Suprapubic skin (tissue), 4 donors: ENCODE measurements around the gene CNN2. TPM values are rescaled to one million over a fixed set of nuclear protein-coding genes. Genes with fewer than 3 reads are reported as not detected.

ENCODE experiments used
- DNase-seq, 2 donors: peaks; one replicate each; pipeline ENCODE4 v3.0.0-alpha.2; 2019; ENCODE audit warnings: low spot score in 2 of 2
- H3K27ac ChIP-seq: fragments of 200-600 bp; sonication (generic); one replicate; pipeline ENCODE4 v1.5.1; 2019
- H3K27me3 ChIP-seq: fragments of 200-600 bp; sonication (generic); one replicate; pipeline ENCODE4 v1.5.1; 2019
- H3K36me3 ChIP-seq: fragments of 200-600 bp; sonication (generic); one replicate; pipeline ENCODE4 v1.5.1; 2019
- H3K4me1 ChIP-seq: fragments of 200-600 bp; sonication (generic); one replicate; pipeline ENCODE4 v1.5.1; 2019
- H3K4me3 ChIP-seq: fragments of 200-600 bp; sonication (generic); one replicate; pipeline ENCODE4 v1.5.1; 2019; ENCODE audit warnings: mild to moderate bottlenecking
- H3K9me3 ChIP-seq: fragments of 200-600 bp; sonication (generic); one replicate; pipeline ENCODE4 v1.5.1; 2019
- EP300 ChIP-seq: sonication (generic); formaldehyde crosslinking; IDR thresholded peaks from one replicate; pipeline ENCODE4 v1.6.1; 2017; ENCODE audit warnings: antibody characterized with exemption
- POLR2A ChIP-seq, 2 donors: fragments of 450-650 bp; IDR thresholded peaks; one replicate each; pipeline ENCODE4 v1.6.1; 2017; ENCODE audit warnings: antibody characterized with exemption in 2 of 2, mild to moderate bottlenecking in 2 of 2, moderate library complexity in 2 of 2
- POLR2AphosphoS5 ChIP-seq, 3 donors: sonication (generic); formaldehyde crosslinking; IDR thresholded peaks; one replicate each; pipeline ENCODE4 v1.6.1; 2017; ENCODE audit warnings: antibody characterized with exemption in 3 of 3
- WGBS: methylation state at CpG from one replicate; pipeline ENCODE4 v1.1.5; 2018; 5-methylcytosine and 5-hydroxymethylcytosine counted together
- total RNA-seq, 4 donors: library from RNA; depleted of rRNA; stranded (reverse); fragments of >200 nt; gene quantifications; one replicate each; pipeline ENCODE4 v1.1.0, GENCODE V29; 2016
- TF ChIP-seq, protein P1 (sequence below), 2 donors: fragments of 200-600 bp in 1 of 2; fragments of 450-650 bp in 1 of 2; sonication (generic) in 1 of 2; IDR thresholded peaks; one replicate each; pipeline ENCODE4 v1.5.1; 2016 to 2019; ENCODE audit warnings: antibody characterized with exemption in 2 of 2, mild to moderate bottlenecking in 1 of 2, moderate library complexity in 1 of 2

The CNN2 gene
- total RNA-seq, 4 donors from 2014 or later = 44.0 to 75.1 (median 68.4) TPM

GRCh38 chr19:1010586-1011510 lies 15.6 kb upstream of the CNN2 start:
- H3K36me3 ChIP-seq = peaks cover 62% of the 10 kb centered on the region
- 88% methylated on average over 39 of the region's 56 CpGs for WGBS
- no peak overlapping the region for H3K4me3 ChIP-seq
- H3K4me1 ChIP-seq = peaks cover 14% of the 10 kb centered on the region
- no peak for TF ChIP-seq EP300
- TF ChIP-seq POLR2AphosphoS5 (IDR thresholded peaks at IDR 0.05) = no peak
- TF ChIP-seq, protein P1, sequence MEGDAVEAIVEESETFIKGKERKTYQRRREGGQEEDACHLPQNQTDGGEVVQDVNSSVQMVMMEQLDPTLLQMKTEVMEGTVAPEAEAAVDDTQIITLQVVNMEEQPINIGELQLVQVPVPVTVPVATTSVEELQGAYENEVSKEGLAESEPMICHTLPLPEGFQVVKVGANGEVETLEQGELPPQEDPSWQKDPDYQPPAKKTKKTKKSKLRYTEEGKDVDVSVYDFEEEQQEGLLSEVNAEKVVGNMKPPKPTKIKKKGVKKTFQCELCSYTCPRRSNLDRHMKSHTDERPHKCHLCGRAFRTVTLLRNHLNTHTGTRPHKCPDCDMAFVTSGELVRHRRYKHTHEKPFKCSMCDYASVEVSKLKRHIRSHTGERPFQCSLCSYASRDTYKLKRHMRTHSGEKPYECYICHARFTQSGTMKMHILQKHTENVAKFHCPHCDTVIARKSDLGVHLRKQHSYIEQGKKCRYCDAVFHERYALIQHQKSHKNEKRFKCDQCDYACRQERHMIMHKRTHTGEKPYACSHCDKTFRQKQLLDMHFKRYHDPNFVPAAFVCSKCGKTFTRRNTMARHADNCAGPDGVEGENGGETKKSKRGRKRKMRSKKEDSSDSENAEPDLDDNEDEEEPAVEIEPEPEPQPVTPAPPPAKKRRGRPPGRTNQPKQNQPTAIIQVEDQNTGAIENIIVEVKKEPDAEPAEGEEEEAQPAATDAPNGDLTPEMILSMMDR (IDR thresholded peaks at IDR 0.05) = no peak
- TF ChIP-seq POLR2A (IDR thresholded peaks at IDR 0.05) = no peak
- no peak for DNase-seq
- no peaks in the 10 kb centered on the region for H3K9me3 ChIP-seq
- no peak overlapping the region for H3K27ac ChIP-seq
- no peaks in the 10 kb centered on the region for H3K27me3 ChIP-seq

DNA sequence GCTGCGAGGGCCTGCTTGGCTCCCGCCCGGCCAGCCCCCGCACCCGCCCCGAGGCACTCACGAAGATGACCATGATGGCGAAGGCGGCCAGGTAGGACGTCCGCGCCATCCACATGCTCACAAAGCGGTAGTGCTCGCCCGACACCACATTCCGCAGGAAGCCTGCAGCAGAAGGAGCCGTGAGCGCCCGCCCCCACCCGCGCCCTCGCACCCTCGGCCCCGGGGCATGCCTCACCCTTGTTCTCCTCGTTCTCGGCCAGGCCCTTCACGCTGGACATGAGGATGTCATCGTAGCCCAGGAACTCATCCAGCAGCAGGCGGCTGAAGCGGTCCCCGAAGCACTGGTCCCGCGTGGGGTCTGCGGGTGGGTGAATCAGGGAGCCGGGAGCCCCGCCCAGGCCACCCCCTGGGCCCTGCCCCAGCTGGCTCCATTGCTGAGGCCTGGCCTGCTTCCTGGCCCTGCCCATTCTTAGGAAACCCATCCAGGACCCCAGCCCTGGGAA lies 14.5 kb upstream of the CNN2 start:
- TF ChIP-seq POLR2A (IDR thresholded peaks at IDR 0.05) (no peak), POLR2AphosphoS5 (IDR thresholded peaks at IDR 0.05) (no peak), EP300 (no peak)
- TF ChIP-seq, protein P1 (IDR thresholded peaks at IDR 0.05) = no peak
- H3K9me3 ChIP-seq = no peaks in the 10 kb centered on the region
- WGBS = 90% methylated on average over 15 of the region's 36 CpGs
- no peak for DNase-seq
- peaks cover 62% of the 10 kb centered on the region for H3K36me3 ChIP-seq
- no peak overlapping the region for H3K27ac ChIP-seq
- H3K4me3 ChIP-seq = no peak overlapping the region
- peaks cover 24% of the 10 kb centered on the region for H3K4me1 ChIP-seq
- H3K27me3 ChIP-seq = no peaks in the 10 kb centered on the region

- Histone ChIP-seq H3K4me3 (no peak overlapping the region), H3K27me3 (no peaks in the 10 kb centered on the region), H3K27ac (no peak overlapping the region), H3K4me1 (peaks cover 29% of the 10 kb centered on the region), H3K36me3 (peaks cover 62% of the 10 kb centered on the region), H3K9me3 (no peaks in the 10 kb centered on the region)
- TF ChIP-seq, protein P1 (IDR thresholded peaks at IDR 0.05) = no peak
- TF ChIP-seq POLR2AphosphoS5 (IDR thresholded peaks at IDR 0.05) = no peak
- WGBS = no CpG with 5 or more reads among the region's 18 CpGs
- DNase-seq = no peak
Observed at GRCh38 chr19:1012334-1012733, 14.1 kb upstream of the CNN2 start.

DNA sequence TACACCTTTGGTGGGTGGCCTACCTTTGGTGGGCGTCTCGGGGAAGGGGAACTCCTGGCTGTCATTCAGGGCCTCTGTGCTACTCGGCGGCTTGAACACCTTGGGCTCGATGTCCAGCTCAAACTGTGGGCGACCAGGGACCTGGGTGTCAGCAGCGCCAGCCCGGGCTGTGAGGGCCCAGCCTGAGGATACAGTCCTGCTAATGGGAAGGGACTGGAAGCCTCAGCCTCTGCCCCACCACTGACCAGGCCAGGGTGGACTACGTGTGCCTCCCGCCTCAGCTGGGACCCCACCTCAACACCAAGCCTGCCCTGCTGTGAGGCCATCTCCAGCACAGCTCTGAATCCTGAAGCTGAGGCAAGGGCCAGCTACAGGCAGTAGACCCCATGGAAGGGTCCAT lies 13.2 kb upstream of the CNN2 start:
- Histone ChIP-seq H3K4me3 (no peak overlapping the region), H3K36me3 (peaks cover 62% of the 10 kb centered on the region), H3K27ac (no peak overlapping the region), H3K27me3 (no peaks in the 10 kb centered on the region), H3K9me3 (no peaks in the 10 kb centered on the region), H3K4me1 (peaks cover 37% of the 10 kb centered on the region)
- WGBS = 100% methylated on average over 4 of the region's 10 CpGs
- DNase-seq = no peak
- TF ChIP-seq POLR2A (IDR thresholded peaks at IDR 0.05) (no peak), EP300 (no peak), POLR2AphosphoS5 (IDR thresholded peaks at IDR 0.05) (no peak)
- TF ChIP-seq, protein P1 (IDR thresholded peaks at IDR 0.05) = no peak
